Adrenal gland (tissue), 5 donors: ENCODE data around the gene COPS6.

ENCODE experiments used
- POLR2A ChIP-seq, 2 donors: fragments of 450-650 bp; IDR thresholded peaks; one replicate each; pipeline ENCODE4 v1.6.1; 2017; ENCODE audit warnings: antibody characterized with exemption in 2 of 2, mild to moderate bottlenecking in 2 of 2, moderate library complexity in 1 of 2
- TF ChIP-seq, protein P1 (sequence below), 6 experiments: fragments of 450-650 bp in 4 of 6; fragments of 200-600 bp in 2 of 6; sonication (generic) in 1 of 6; IDR thresholded peaks; 1 replicate in 5 of 6; 2 replicates in 1 of 6; pipeline versions ENCODE4 v1.5.1 to v1.8.0; 2016 to 2021; ENCODE audit warnings: antibody characterized with exemption in 6 of 6, mild to moderate bottlenecking in 2 of 6, moderate library complexity in 1 of 6
- donor health status: DM: no; HTN: no; CAD: no.

GRCh38 chr7:100107125-100107737 is 18.5 kb downstream of the COPS6 start:
- no peak for TF ChIP-seq POLR2A (IDR thresholded peaks at IDR 0.05)
- TF ChIP-seq, protein P1, sequence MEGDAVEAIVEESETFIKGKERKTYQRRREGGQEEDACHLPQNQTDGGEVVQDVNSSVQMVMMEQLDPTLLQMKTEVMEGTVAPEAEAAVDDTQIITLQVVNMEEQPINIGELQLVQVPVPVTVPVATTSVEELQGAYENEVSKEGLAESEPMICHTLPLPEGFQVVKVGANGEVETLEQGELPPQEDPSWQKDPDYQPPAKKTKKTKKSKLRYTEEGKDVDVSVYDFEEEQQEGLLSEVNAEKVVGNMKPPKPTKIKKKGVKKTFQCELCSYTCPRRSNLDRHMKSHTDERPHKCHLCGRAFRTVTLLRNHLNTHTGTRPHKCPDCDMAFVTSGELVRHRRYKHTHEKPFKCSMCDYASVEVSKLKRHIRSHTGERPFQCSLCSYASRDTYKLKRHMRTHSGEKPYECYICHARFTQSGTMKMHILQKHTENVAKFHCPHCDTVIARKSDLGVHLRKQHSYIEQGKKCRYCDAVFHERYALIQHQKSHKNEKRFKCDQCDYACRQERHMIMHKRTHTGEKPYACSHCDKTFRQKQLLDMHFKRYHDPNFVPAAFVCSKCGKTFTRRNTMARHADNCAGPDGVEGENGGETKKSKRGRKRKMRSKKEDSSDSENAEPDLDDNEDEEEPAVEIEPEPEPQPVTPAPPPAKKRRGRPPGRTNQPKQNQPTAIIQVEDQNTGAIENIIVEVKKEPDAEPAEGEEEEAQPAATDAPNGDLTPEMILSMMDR (IDR thresholded peaks at IDR 0.05) = no peak
